Measurements from ENCODE around the gene ASIC3. TPM values are rescaled to one million over a fixed set of nuclear protein-coding genes. Genes with fewer than 3 reads are reported as not detected.

The ASIC3 gene
- total and polyA plus RNA-seq, 2 donors (not counting 3 experiments of a cell fraction or from before 2014, with no cell fraction given): 0.69 to 0.70 TPM

DNA sequence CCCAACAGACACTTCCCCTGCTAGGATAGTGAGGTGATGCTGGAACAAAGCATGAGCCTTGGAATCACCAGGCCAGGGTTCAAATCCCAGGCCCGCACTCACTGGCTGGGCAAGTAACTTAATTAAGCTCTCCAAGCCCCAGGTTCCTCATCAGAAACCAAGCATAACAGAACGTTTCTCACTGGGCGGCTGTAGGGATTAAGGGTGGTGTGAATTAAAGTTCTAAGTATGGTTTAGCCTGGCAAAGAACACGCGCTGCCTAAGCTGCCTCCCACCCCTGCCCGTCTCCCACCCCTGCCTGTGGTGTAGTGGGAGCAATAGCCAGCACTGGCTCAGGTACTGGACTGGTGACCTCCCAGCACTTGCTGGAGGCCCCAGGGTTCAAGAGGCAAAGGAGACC lies 16.7 kb downstream of the ASIC3 start:
- CTCF ChIA-PET: no interaction called here
- no peaks in the 10 kb centered on the region for H4K20me1 ChIP-seq (replicated peaks; ENCODE audit: control insufficient read depth, extremely low read depth, insufficient read depth, low read length)
- intact Hi-C loops (cut with micrococcal nuclease): no loop called here

GRCh38 chr7:151065516-151065915 lies 17.2 kb downstream of the ASIC3 start:
- Histone ChIP-seq H3K4me3 (replicated peaks in 1 of 3; ENCODE audit: insufficient read depth in 1 of 3, low read depth in 1 of 3, low read length in 3 of 3) (no peak overlapping the region), H3K27ac (ENCODE audit: insufficient read depth, low read depth, low read length) (no peak overlapping the region), H3K36me3 (ENCODE audit: control insufficient read depth in 2 of 2, extremely low read depth in 1 of 2, insufficient read depth in 2 of 2, low read length in 2 of 2) (peaks cover 18 to 54% of the 10 kb centered on the region in 2 experiments), H3K4me1 (ENCODE audit: control insufficient read depth, extremely low read depth, insufficient read depth, low read length) (peaks cover 9% of the 10 kb centered on the region), H3K4me2 (ENCODE audit: insufficient read depth, low read length) (no peak overlapping the region), H3K79me2 (ENCODE audit: control insufficient read depth, insufficient read depth, low read length) (peaks cover 25% of the 10 kb centered on the region), H3K9ac (replicated peaks; ENCODE audit: extremely low read depth, insufficient read depth, low read length) (no peak overlapping the region), H3K27me3 (ENCODE audit: control insufficient read depth in 2 of 2, insufficient read depth in 2 of 2, low read length in 2 of 2) (no peaks in the 10 kb centered on the region), H4K20me1 (replicated peaks; ENCODE audit: control insufficient read depth, extremely low read depth, insufficient read depth, low read length) (no peaks in the 10 kb centered on the region), H2AFZ (ENCODE audit: low read depth, low read length) (no peak overlapping the region), H3K9me1 (replicated peaks; ENCODE audit: control insufficient read depth, extremely low read depth, insufficient read depth, low read length) (no peaks in the 10 kb centered on the region), H3K9me3 (replicated peaks; ENCODE audit: control insufficient read depth, insufficient read depth, low read length) (no peaks in the 10 kb centered on the region)
- intact Hi-C loops (cut with micrococcal nuclease) (no loop called here), dilution Hi-C loops (cut with MboI; ENCODE audit: extremely low pct_ligation_motif_present, low sequenced_read_pairs) (no loop called here)
- ChIA-PET POLR2A (no interaction called here), CTCF (no interaction called here)
- BruUV-seq (replicated peaks): no TSS peak
- DNase-seq (ENCODE audit: low read depth, low spot score) (no peak), FAIRE-seq (no peak)
- TF ChIP-seq, protein P1, sequence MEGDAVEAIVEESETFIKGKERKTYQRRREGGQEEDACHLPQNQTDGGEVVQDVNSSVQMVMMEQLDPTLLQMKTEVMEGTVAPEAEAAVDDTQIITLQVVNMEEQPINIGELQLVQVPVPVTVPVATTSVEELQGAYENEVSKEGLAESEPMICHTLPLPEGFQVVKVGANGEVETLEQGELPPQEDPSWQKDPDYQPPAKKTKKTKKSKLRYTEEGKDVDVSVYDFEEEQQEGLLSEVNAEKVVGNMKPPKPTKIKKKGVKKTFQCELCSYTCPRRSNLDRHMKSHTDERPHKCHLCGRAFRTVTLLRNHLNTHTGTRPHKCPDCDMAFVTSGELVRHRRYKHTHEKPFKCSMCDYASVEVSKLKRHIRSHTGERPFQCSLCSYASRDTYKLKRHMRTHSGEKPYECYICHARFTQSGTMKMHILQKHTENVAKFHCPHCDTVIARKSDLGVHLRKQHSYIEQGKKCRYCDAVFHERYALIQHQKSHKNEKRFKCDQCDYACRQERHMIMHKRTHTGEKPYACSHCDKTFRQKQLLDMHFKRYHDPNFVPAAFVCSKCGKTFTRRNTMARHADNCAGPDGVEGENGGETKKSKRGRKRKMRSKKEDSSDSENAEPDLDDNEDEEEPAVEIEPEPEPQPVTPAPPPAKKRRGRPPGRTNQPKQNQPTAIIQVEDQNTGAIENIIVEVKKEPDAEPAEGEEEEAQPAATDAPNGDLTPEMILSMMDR (IDR thresholded peaks at IDR 0.05; ENCODE audit: extremely low read depth in 1 of 2, insufficient read depth in 1 of 2, low read depth in 1 of 2, low read length in 2 of 2): no peak
- TF ChIP-seq GATA2 (IDR thresholded peaks at IDR 0.05; ENCODE audit: insufficient read depth, insufficient read length, low read depth, low read length) (no peak), EZH2 (IDR thresholded peaks at IDR 0.05; ENCODE audit: borderline replicate concordance, low read depth, low read length, severe bottlenecking) (no peak), MYC (IDR thresholded peaks at IDR 0.05; ENCODE audit: low read depth, low read length) (no peak), FOS (IDR thresholded peaks at IDR 0.05; ENCODE audit: borderline replicate concordance, insufficient read depth, low read length) (no peak), POLR2AphosphoS5 (IDR thresholded peaks at IDR 0.05; ENCODE audit: insufficient read depth, low read depth, low read length) (no peak), JUN (IDR thresholded peaks at IDR 0.05; ENCODE audit: borderline replicate concordance, insufficient read depth, insufficient read length, low read depth) (no peak), POLR2A (IDR thresholded peaks at IDR 0.05; ENCODE audit: low read depth, low read length) (no peak)
- TF ChIP-seq, protein P2, sequence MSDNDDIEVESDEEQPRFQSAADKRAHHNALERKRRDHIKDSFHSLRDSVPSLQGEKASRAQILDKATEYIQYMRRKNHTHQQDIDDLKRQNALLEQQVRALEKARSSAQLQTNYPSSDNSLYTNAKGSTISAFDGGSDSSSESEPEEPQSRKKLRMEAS (IDR thresholded peaks at IDR 0.05; ENCODE audit: insufficient read depth, insufficient read length): no peak

More for the DNA sequence above, 16.7 kb downstream of the ASIC3 start:
- TF ChIP-seq MYC (IDR thresholded peaks at IDR 0.05; ENCODE audit: low read depth, low read length) (no peak), POLR2AphosphoS5 (IDR thresholded peaks at IDR 0.05; ENCODE audit: insufficient read depth, low read depth, low read length) (no peak), FOS (IDR thresholded peaks at IDR 0.05; ENCODE audit: borderline replicate concordance, insufficient read depth, low read length) (no peak), GATA2 (IDR thresholded peaks at IDR 0.05; ENCODE audit: insufficient read depth, insufficient read length, low read depth, low read length) (no peak), JUN (IDR thresholded peaks at IDR 0.05; ENCODE audit: borderline replicate concordance, insufficient read depth, insufficient read length, low read depth) (no peak), POLR2A (IDR thresholded peaks at IDR 0.05; ENCODE audit: low read depth, low read length) (no peak), EZH2 (IDR thresholded peaks at IDR 0.05; ENCODE audit: borderline replicate concordance, low read depth, low read length, severe bottlenecking) (no peak)
- TF ChIP-seq, protein P2 (IDR thresholded peaks at IDR 0.05; ENCODE audit: insufficient read depth, insufficient read length): no peak
- Histone ChIP-seq H3K4me1 (ENCODE audit: control insufficient read depth, extremely low read depth, insufficient read depth, low read length) (peaks cover 10% of the 10 kb centered on the region), H3K9me3 (replicated peaks; ENCODE audit: control insufficient read depth, insufficient read depth, low read length) (no peaks in the 10 kb centered on the region), H3K4me2 (ENCODE audit: insufficient read depth, low read length) (no peak overlapping the region), H3K27ac (ENCODE audit: insufficient read depth, low read depth, low read length) (no peak overlapping the region), H3K4me3 (replicated peaks in 1 of 3; ENCODE audit: insufficient read depth in 1 of 3, low read depth in 1 of 3, low read length in 3 of 3) (no peak overlapping the region), H3K9ac (replicated peaks; ENCODE audit: extremely low read depth, insufficient read depth, low read length) (no peak overlapping the region), H2AFZ (ENCODE audit: low read depth, low read length) (no peak overlapping the region), H3K27me3 (ENCODE audit: control insufficient read depth in 2 of 2, insufficient read depth in 2 of 2, low read length in 2 of 2) (no peaks in the 10 kb centered on the region), H3K79me2 (ENCODE audit: control insufficient read depth, insufficient read depth, low read length) (peaks cover 30% of the 10 kb centered on the region), H3K9me1 (replicated peaks; ENCODE audit: control insufficient read depth, extremely low read depth, insufficient read depth, low read length) (no peaks in the 10 kb centered on the region), H3K36me3 (ENCODE audit: control insufficient read depth in 2 of 2, extremely low read depth in 1 of 2, insufficient read depth in 2 of 2, low read length in 2 of 2) (peaks cover 15 to 48% of the 10 kb centered on the region in 2 experiments)
- POLR2A ChIA-PET: no interaction called here
- BruUV-seq (replicated peaks): no TSS peak
- dilution Hi-C loops (cut with MboI; ENCODE audit: extremely low pct_ligation_motif_present, low sequenced_read_pairs): no loop called here
- FAIRE-seq: no peak
- no peak for DNase-seq (ENCODE audit: low read depth, low spot score)

Data from endothelial cell of umbilical vein (primary cell).